HEK293T (cell line): ENCODE data around the gene ACOX1.

ENCODE experiments used
- CTCF ChIA-PET: fragments of 350-600 bp; formaldehyde crosslinking; extraction: SDS; loops from one replicate; lab custom pipeline; 2021; ENCODE audit warnings: antibody characterized with exemption, inconsistent platforms; lab: Yijun Ruan, JAX
- POLR2A ChIA-PET: fragments of 350-600 bp; formaldehyde crosslinking; extraction: SDS; loops from one replicate; lab custom pipeline; 2020; ENCODE audit warnings: antibody characterized with exemption, inconsistent platforms; lab: Yijun Ruan, JAX
- DNase-seq: peaks from one replicate; pipeline ENCODE4 v3.0.0; 2012; ENCODE audit warnings: mixed read lengths; ENCODE audit errors: extremely low spot score
- ARNT ChIP-seq: fragments of 450-650 bp; IDR thresholded peaks from 2 replicates; pipeline ENCODE4 v1.6.1; 2017; ENCODE audit warnings: mild to moderate bottlenecking
- BHLHE40 ChIP-seq: fragments of 450-650 bp; IDR thresholded peaks from 2 replicates; pipeline ENCODE4 v1.6.1; 2016; ENCODE audit warnings: mild to moderate bottlenecking, moderate library complexity, borderline replicate concordance
- CTBP1 ChIP-seq: fragments of 450-650 bp; IDR thresholded peaks from 2 replicates; pipeline ENCODE4 v1.6.1; 2016; ENCODE audit warnings: borderline replicate concordance
- ELF4 ChIP-seq: fragments of 450-650 bp; IDR thresholded peaks from 2 replicates; pipeline ENCODE4 v1.6.1; 2017; ENCODE audit warnings: antibody characterized with exemption
- FOXA1 ChIP-seq: fragments of 450-650 bp; IDR thresholded peaks from 2 replicates; pipeline ENCODE4 v1.6.1; 2016; ENCODE audit warnings: mild to moderate bottlenecking
- FOXK2 ChIP-seq: fragments of 450-650 bp; IDR thresholded peaks from 2 replicates; pipeline ENCODE4 v1.6.1; 2016; ENCODE audit warnings: mild to moderate bottlenecking
- FOXM1 ChIP-seq: fragments of 450-650 bp; IDR thresholded peaks from 2 replicates; pipeline ENCODE4 v1.6.1; 2017; ENCODE audit warnings: mild to moderate bottlenecking, borderline replicate concordance
- HDGF ChIP-seq: fragments of 450-650 bp; IDR thresholded peaks from 2 replicates; pipeline ENCODE4 v1.6.1; 2017; ENCODE audit warnings: antibody characterized with exemption, borderline replicate concordance
- L3MBTL2 ChIP-seq: fragments of 450-650 bp; conservative IDR thresholded peaks from 2 replicates; pipeline ENCODE4 v1.6.1; 2016; ENCODE audit warnings: mild to moderate bottlenecking
- LEF1 ChIP-seq: fragments of 450-650 bp; IDR thresholded peaks from 2 replicates; pipeline ENCODE4 v1.6.1; 2017; ENCODE audit warnings: mild to moderate bottlenecking, borderline replicate concordance
- NFRKB ChIP-seq: fragments of 450-650 bp; IDR thresholded peaks from 2 replicates; pipeline ENCODE4 v1.6.1; 2016; ENCODE audit warnings: mild to moderate bottlenecking, moderate library complexity
- SP1 ChIP-seq: fragments of 450-650 bp; IDR thresholded peaks from 2 replicates; pipeline ENCODE4 v1.6.1; 2017
- SUZ12 ChIP-seq: fragments of 450-650 bp; IDR thresholded peaks from 2 replicates; pipeline ENCODE4 v1.6.1; 2016; ENCODE audit warnings: mild to moderate bottlenecking
- TARDBP ChIP-seq: fragments of 450-650 bp; IDR thresholded peaks from 2 replicates; pipeline ENCODE4 v1.6.1; 2016
- ZNF384 ChIP-seq: fragments of 450-650 bp; IDR thresholded peaks from 2 replicates; pipeline ENCODE4 v1.6.1; 2016
- TF ChIP-seq, protein P1 (sequence below): fragments of 450-650 bp; IDR thresholded peaks from 2 replicates; pipeline ENCODE4 v1.6.1; 2016

ACOX1 gene

DNA sequence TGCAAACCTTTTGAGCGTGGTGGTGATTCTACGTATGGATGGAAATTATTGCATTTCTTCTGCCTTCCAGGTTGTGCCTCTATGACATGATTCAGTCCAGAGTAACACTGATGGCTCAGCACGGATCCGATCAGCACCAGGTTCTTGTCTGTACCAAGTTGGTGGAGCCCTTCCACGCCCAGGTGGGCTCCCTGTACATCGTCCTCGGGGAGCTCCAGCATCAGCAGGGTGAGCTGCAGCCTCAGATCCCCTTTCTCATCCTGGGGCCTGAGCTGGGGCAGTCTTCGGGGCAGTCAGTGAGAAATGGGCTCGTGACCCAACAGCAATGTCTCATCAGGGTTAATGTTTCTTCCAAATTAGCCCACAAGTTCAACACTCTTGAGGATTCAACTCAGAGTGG is 12.4 kb upstream of the ACOX1 start:
- no peak for DNase-seq
- TF ChIP-seq, protein P1, sequence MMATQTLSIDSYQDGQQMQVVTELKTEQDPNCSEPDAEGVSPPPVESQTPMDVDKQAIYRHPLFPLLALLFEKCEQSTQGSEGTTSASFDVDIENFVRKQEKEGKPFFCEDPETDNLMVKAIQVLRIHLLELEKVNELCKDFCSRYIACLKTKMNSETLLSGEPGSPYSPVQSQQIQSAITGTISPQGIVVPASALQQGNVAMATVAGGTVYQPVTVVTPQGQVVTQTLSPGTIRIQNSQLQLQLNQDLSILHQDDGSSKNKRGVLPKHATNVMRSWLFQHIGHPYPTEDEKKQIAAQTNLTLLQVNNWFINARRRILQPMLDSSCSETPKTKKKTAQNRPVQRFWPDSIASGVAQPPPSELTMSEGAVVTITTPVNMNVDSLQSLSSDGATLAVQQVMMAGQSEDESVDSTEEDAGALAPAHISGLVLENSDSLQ = no peak
- TF ChIP-seq NFRKB = no peak
- TF ChIP-seq LEF1 = no peak
- TF ChIP-seq ARNT = no peak
- TF ChIP-seq TARDBP = no peak
- no peak for TF ChIP-seq SP1
- TF ChIP-seq FOXA1 = no peak
- TF ChIP-seq FOXM1 = no peak
- no peak for TF ChIP-seq CTBP1
- POLR2A ChIA-PET = no interaction called here
- CTCF ChIA-PET = interaction anchor here (0.8 kb wide), 1 partner anchor 10 kb away, joined by 4 read pairs; no protein-coding TSS in a partner anchor

DNA sequence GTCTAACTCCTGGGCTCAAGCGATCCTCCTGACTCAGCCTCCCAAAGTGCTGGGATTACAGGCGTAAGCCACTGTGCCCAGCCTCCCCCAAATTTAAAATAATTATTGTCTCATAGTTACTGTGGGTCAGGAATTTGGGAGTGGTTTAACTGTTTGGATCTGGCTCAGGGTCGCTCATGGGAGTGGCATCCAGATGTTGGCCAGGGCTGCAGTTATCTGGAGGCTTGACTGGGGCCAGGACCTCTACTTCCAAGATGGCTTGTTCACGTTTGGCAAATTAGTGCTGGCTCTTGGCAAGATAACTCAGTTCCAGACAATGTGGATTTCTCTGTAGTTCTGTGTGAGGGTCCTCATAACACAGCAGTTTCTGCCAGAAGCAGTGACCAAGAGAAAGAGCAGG is 8.1 kb upstream of the ACOX1 start:
- ChIA-PET POLR2A (no interaction called here), CTCF (no interaction called here)
- DNase-seq = no peak
- TF ChIP-seq FOXK2 (no peak), SUZ12 (no peak), FOXA1 (no peak), BHLHE40 (no peak), CTBP1 (no peak), ELF4 (no peak), ZNF384 (no peak), HDGF (no peak), LEF1 (no peak), FOXM1 (no peak), TARDBP (no peak), ARNT (no peak)
- TF ChIP-seq, protein P1 = no peak

DNA sequence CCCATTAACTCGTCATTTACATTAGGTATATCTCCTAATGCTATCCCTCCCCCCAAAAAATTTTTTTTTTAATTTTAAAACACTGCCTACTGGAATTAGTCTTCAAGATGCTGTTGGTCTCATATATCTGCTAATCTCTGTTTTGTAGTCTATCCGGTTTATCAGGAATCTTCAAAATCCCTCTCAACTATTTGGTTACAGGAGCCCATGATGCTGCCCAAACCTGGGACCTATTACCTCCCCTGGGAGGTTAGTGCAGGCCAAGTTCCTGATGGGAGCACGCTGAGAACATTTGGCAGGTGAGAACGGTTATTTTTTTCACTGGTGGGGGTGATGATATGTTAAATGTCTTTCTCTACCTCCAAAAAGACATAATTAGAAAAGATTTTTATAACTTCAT is 7.0 kb upstream of the ACOX1 start:
- no peak for DNase-seq
- ChIA-PET CTCF (interaction anchor here (1.9 kb wide), 1 partner anchor 14 kb away, joined by 6 read pairs; the partner anchor contains the start of gene CDK3), POLR2A (no interaction called here)
- TF ChIP-seq LEF1 (no peak), BHLHE40 (no peak), FOXK2 (no peak), NFRKB (no peak), FOXM1 (no peak), SUZ12 (no peak), FOXA1 (no peak), SP1 (no peak), TARDBP (no peak), ARNT (no peak), L3MBTL2 (no peak), ZNF384 (no peak), HDGF (no peak)
- TF ChIP-seq, protein P1 = no peak

DNA sequence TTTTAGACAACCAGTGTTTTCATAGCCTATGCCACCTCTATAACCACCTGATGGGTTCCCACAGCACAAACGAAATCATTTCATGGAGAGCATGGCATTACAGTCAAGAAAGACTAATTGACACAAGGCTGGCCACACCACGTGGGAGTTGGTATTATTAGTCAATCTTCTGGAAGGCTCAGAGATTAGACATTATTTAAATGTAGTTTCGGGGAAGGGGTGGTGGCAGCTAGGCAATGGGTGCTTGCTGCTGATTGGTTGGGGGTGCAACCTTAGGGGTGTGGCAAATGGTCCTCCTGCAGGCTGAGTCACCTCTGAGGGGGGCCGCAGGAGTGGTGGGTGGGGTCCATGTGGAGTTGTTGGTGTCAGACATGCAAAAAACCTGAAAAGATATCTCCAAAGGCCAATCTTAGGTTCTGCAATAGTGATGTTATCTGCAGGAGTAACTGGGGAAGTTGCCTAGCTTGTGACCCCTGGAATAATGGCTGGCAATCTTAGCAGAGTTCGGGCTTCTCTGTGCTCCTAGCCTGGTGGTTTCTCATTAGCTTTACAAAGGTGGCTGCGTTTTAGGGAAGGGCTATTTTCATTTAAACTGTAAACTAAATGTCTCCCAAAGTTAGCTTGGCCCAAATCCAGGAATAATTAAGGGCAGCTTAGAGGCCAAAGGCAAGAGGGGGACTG is 4.7 kb upstream of the ACOX1 start:
- POLR2A ChIA-PET = interaction anchor here (0.8 to 1.6 kb wide), 4 partner anchors 17 to 128 kb away, joined by 3 to 7 read pairs (median 4); partner anchors contain the start of genes CDK3, FBF1, TRIM65 and WBP2
- no peak for TF ChIP-seq ARNT
- no peak for TF ChIP-seq LEF1
- TF ChIP-seq, protein P1 = no peak
- no peak for TF ChIP-seq TARDBP
- TF ChIP-seq ELF4 = no peak
- TF ChIP-seq SUZ12 = no peak
- TF ChIP-seq SP1 = no peak
- TF ChIP-seq BHLHE40 = no peak
- no peak for TF ChIP-seq FOXM1
- TF ChIP-seq HDGF = no peak
- no peak for TF ChIP-seq FOXK2
- no peak for TF ChIP-seq CTBP1
- TF ChIP-seq ZNF384 = no peak
- no peak for TF ChIP-seq FOXA1
- no peak; the same call in 1 of the 2 replicates for TF ChIP-seq L3MBTL2
- CTCF ChIA-PET = interaction anchor here (1.0 to 1.2 kb wide), 3 partner anchors 13 to 22 kb away, joined by 3 to 5 read pairs (median 3); no protein-coding TSS in a partner anchor
- DNase-seq = no peak

DNA sequence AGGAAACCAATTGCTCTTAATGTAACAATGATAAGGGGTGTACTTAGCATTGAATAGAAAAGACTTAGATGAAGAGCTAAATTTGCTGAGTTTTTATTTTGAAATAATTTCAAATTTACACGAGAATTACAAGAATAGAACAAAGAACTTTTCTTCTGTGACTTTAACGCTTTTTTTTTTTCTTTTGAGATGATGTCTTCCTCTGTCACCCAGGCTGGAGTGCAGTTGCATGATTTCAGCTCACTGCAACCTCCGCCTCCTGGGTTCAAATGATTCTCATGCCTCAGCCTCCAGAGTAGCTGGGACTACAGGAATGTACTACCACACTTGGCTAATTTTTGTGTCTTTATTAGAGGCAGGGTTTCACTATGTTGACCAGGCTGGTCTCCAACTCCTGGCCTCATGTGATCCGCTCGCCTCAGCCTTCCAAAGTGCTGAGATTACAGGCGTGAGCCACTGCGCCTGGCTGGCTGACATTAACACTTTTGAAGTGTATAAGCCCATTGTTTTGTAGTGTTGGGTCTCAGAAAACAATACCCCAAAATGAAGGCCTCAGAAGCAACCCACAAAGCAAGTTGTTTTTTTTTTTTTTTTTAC is 2.2 kb upstream of the ACOX1 start:
- no peak for TF ChIP-seq ELF4
- no peak for TF ChIP-seq LEF1
- TF ChIP-seq HDGF = no peak
- TF ChIP-seq BHLHE40 = no peak
- no peak for TF ChIP-seq FOXA1
- TF ChIP-seq ARNT = no peak
- no peak for TF ChIP-seq L3MBTL2
- POLR2A ChIA-PET = interaction anchor here (0.7 to 1.6 kb wide), 4 partner anchors 9 to 83 kb away, joined by 3 to 5 read pairs (median 4); partner anchors contain the start of gene FBF1
- CTCF ChIA-PET = interaction anchor here (0.6 to 0.7 kb wide), 2 partner anchors 122 to 856 kb away, joined by 3 read pairs; no protein-coding TSS in a partner anchor
- DNase-seq = no peak
